Bronchial epithelial cell (primary cell): ENCODE results near the gene CUZD1. TPM values are rescaled to one million over a fixed set of nuclear protein-coding genes. Genes with fewer than 3 reads are reported as not detected.
A peak's percentile ranks its signal among the peaks of the same experiment; 100 is the strongest.

Source experiments
- DNase-seq: peaks from one replicate; pipeline ENCODE4 v3.0.0-alpha.2; 2010; ENCODE audit warnings: low read depth
- FAIRE-seq: peaks from 2 replicates; lab custom pipeline; 2011; peaks lifted over from hg19 to GRCh38; lab: Jason Lieb, UNC
- H3K27me3 ChIP-seq: 2 replicates; pipeline ENCODE4 v1.5.1; 2011; ENCODE audit warnings: low read length; ENCODE audit not compliant: control insufficient read depth, insufficient read depth
- H3K36me3 ChIP-seq: 2 replicates; pipeline ENCODE4 v1.5.1; 2011; ENCODE audit warnings: low read length; ENCODE audit not compliant: control insufficient read depth, insufficient read depth
- H3K4me3 ChIP-seq: 2 replicates; pipeline ENCODE4 v1.5.1; 2011; ENCODE audit warnings: mild to moderate bottlenecking, low read depth, low read length, control low read depth
- total RNA-seq: library from RNA; depleted of rRNA; stranded (reverse); fragments of >200 nt; gene quantifications from 2 replicates; pipeline ENCODE4 v1.2.1, GENCODE V29; 2014
- TF ChIP-seq, protein P1 (sequence below): IDR thresholded peaks from 2 replicates; pipeline ENCODE4 v1.5.1; 2011; ENCODE audit warnings: mild to moderate bottlenecking, moderate library complexity, low read length, control low read depth, inconsistent platforms; ENCODE audit not compliant: insufficient read depth, severe bottlenecking

The CUZD1 gene
- total RNA-seq, 1 donor from 2014 or later = 0.79 TPM

DNA sequence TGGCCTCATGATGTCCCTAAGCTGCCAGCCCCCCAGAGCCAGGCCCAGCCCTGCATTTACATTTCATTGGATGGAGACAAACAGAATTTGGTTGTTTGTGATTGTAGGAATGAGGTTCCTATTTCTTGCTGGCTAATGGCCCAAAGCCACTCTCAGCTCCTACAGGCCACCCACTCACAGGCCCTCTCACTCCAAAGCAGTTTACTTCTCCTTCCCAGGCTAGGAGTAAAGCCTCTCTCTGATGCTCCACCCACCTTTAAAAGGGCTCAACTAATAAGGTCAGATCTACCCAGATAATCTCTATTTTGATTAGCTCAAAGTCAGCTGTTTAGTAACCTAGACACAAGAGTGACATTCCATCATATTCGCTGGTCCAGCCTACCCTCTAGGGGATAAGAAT, 11.2 kb upstream of the CUZD1 start:
- Histone ChIP-seq H3K4me3 (no peak overlapping the region), H3K27me3 (no peaks in the 10 kb centered on the region), H3K36me3 (no peaks in the 10 kb centered on the region)
- FAIRE-seq (no peak), DNase-seq (no peak)
- TF ChIP-seq, protein P1, sequence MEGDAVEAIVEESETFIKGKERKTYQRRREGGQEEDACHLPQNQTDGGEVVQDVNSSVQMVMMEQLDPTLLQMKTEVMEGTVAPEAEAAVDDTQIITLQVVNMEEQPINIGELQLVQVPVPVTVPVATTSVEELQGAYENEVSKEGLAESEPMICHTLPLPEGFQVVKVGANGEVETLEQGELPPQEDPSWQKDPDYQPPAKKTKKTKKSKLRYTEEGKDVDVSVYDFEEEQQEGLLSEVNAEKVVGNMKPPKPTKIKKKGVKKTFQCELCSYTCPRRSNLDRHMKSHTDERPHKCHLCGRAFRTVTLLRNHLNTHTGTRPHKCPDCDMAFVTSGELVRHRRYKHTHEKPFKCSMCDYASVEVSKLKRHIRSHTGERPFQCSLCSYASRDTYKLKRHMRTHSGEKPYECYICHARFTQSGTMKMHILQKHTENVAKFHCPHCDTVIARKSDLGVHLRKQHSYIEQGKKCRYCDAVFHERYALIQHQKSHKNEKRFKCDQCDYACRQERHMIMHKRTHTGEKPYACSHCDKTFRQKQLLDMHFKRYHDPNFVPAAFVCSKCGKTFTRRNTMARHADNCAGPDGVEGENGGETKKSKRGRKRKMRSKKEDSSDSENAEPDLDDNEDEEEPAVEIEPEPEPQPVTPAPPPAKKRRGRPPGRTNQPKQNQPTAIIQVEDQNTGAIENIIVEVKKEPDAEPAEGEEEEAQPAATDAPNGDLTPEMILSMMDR = no peak

DNA sequence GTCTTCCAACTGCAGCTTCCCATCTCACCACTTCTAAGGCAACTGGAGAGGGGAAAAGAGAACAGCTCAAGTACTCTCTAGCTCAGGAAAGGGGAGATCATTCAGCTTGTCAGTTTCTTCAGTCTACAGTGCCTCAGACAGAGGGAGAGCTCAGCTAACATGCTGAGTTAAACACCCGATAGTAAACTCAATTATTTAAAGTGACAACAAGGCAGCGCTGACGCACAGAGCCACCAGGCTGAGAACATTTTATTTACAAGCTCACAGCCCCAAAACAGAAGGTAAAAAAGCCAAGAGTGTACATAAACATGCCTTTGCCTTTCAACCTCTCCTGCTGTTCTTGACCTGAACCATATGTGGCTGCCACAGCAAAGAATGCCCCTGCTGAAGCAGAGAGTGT, 10.1 kb upstream of the CUZD1 start:
- DNase-seq (no peak), FAIRE-seq (no peak)
- H3K27me3 ChIP-seq = no peaks in the 10 kb centered on the region
- TF ChIP-seq, protein P1 = no peak
- no peak overlapping the region for H3K4me3 ChIP-seq
- H3K36me3 ChIP-seq = no peaks in the 10 kb centered on the region

DNA sequence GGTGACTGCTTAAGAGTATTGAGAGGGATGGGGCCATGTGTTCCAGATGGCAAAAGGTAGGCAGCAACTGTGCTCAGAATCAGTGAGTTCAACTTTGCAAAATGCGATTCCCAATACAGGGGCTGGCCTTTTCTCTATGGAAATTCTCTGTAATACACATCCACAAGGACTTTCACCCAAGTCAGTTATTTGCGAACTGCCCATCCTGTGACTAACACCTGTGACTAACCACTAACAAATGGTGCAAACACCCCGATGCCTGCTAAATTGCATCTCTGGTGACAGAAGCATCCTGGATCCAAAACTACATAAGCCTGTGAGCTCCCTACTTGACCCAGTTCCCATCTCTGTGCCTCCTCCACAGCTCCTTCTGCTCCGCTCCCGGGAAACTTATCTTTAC, 9.0 kb upstream of the CUZD1 start:
- no peaks in the 10 kb centered on the region for H3K27me3 ChIP-seq
- TF ChIP-seq, protein P1 = no peak
- FAIRE-seq (peak; percentile 89), DNase-seq (peak; percentile 86)
- no peaks in the 10 kb centered on the region for H3K36me3 ChIP-seq
- no peak overlapping the region for H3K4me3 ChIP-seq

DNA sequence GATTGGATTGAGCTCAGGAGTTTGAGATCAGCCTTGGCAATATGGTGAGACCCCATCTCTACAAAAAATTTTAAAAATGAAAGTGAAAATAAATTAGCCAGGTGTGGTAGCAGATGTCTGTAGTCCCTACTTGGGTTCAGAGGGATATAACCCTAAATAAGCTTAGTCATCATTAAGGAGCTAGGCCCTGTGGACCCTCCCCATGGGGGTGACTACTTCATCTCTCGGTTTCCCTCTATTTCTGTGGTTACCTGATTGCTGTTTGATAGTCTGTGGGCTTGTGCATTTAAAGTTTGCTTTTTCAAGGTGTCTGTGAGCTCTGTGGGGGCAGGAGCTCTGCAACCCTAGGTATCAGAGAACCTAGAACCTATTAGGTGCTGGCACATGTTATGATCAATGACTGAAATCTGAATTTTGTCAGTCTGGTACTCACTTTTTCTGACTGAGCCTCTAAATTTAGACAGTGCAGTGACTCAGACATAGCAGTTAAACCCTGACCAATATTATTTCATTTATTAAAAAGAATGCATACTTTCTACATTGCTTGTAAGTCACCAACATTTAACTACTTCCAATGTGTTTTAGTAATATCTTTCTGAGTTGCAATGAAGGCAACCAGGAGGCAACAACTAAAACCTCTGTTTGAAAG, 8.1 kb upstream of the CUZD1 start:
- H3K27me3 ChIP-seq = no peaks in the 10 kb centered on the region
- no peaks in the 10 kb centered on the region for H3K36me3 ChIP-seq
- TF ChIP-seq, protein P1 = no peak
- DNase-seq = no peak
- H3K4me3 ChIP-seq = no peak overlapping the region
- FAIRE-seq = no peak

DNA sequence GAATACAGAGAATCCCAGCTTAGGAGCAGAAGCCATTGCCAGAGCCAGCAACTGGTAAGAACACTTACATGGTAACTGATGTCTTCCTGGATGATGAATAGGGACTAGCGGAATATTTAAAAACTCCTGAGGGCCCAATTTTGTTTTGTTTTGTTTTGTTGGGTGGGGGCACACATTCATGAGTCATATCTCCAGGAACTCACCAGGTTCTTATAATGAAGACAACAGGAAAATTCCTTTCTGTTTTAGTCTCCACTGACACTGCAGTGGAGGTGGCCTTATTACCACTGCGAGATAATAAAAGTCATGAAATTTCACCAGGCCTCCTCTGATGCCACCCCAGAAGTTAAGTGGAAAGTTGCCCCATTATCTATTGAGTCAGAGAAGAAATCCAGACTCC, 6.6 kb upstream of the CUZD1 start:
- TF ChIP-seq, protein P1 = no peak
- Histone ChIP-seq H3K27me3 (no peaks in the 10 kb centered on the region), H3K4me3 (no peak overlapping the region), H3K36me3 (no peaks in the 10 kb centered on the region)
- no peak for FAIRE-seq
- DNase-seq = peak; percentile 43
